T-cell (primary cell): ENCODE results near the gene KBTBD7. TPM values are rescaled to one million over a fixed set of nuclear protein-coding genes. Genes with fewer than 3 reads are reported as not detected.

Source experiments
- ATAC-seq, 4 experiments: fragments of 200-7000 bp in 3 of 4; fragments of 150-1000 bp in 1 of 4; cut with Tn5 transposase; replicated peaks in 1 of 4; 1 replicate in 3 of 4; 2 replicates in 1 of 4; pipeline ENCODE4 v1.10.0; 2021; ENCODE audit warnings: moderate library complexity in 3 of 4, mild to moderate bottlenecking in 2 of 4, moderate number of reproducible peaks in 1 of 4
- CTCF ChIA-PET, 2 donors: fragments of 300-600 bp; sonication (Branson Sonifier 250); formaldehyde crosslinking; loops; one replicate each; lab custom pipeline; 2022; ENCODE audit warnings: antibody characterized with exemption in 2 of 2; lab: Charles Lee
- POLR2A ChIA-PET, 2 donors: fragments of 300-600 bp; sonication (Branson Sonifier 250); formaldehyde crosslinking; loops; one replicate each; lab custom pipeline; 2022; ENCODE audit warnings: antibody characterized with exemption in 2 of 2; lab: Charles Lee
- DNase-seq, 35 experiments: peaks; one replicate each; pipeline versions ENCODE4 v3.0.0 to v3.0.0-alpha.2; 2013 to 2023
- H3K27ac ChIP-seq: one replicate; pipeline ENCODE4 v1.5.1; 2013; ENCODE audit warnings: low read length
- H3K27me3 ChIP-seq, 2 experiments: replicated peaks in 1 of 2; 1 replicate in 1 of 2; 2 replicates in 1 of 2; pipeline versions ENCODE4 v1.6.1 to v1.7.0; 2013; ENCODE audit warnings: low read length in 1 of 2, mixed read lengths in 1 of 2; ENCODE audit not compliant: control insufficient read depth in 2 of 2, insufficient read depth in 2 of 2; ENCODE audit errors: extremely low read depth in 1 of 2
- H3K36me3 ChIP-seq, 2 donors: 1 replicate in 1 of 2; 2 replicates in 1 of 2; pipeline versions ENCODE4 v1.6.1 to v1.7.0; 2013; ENCODE audit warnings: low read length in 1 of 2; ENCODE audit not compliant: control insufficient read depth in 2 of 2, insufficient read depth in 1 of 2; ENCODE audit errors: extremely low read depth in 1 of 2
- H3K4me1 ChIP-seq, 2 experiments: 1 replicate in 1 of 2; 2 replicates in 1 of 2; pipeline versions ENCODE4 v1.6.1 to v1.7.0; 2013; ENCODE audit warnings: low read length in 2 of 2, mixed read lengths in 1 of 2; ENCODE audit not compliant: insufficient read depth in 2 of 2, control insufficient read depth in 1 of 2; ENCODE audit errors: extremely low read depth in 1 of 2
- H3K4me3 ChIP-seq, 2 donors: 1 replicate in 1 of 2; 2 replicates in 1 of 2; pipeline versions ENCODE4 v1.5.1 to v1.7.0; 2013; ENCODE audit warnings: mild to moderate bottlenecking in 2 of 2, low read length in 1 of 2, moderate library complexity in 1 of 2; ENCODE audit not compliant: control insufficient read depth in 1 of 2; ENCODE audit errors: extremely low read depth in 1 of 2
- H3K9me3 ChIP-seq: 2 replicates; pipeline ENCODE4 v1.7.0; 2013
- H3K27ac Mint-ChIP-seq, 2 donors: one replicate each; pipeline ENCODE4 v1.8.0; 2020 to 2021; ENCODE audit warnings: mild to moderate bottlenecking in 2 of 2, mixed read lengths in 2 of 2
- H3K27me3 Mint-ChIP-seq, 2 donors: one replicate each; pipeline ENCODE4 v1.8.0; 2021 to 2022; ENCODE audit warnings: mixed read lengths in 2 of 2
- H3K36me3 Mint-ChIP-seq: one replicate; pipeline ENCODE4 v1.8.0; 2021; ENCODE audit warnings: mixed read lengths
- H3K4me1 Mint-ChIP-seq, 3 donors: one replicate each; pipeline ENCODE4 v1.8.0; 2020 to 2022; ENCODE audit warnings: mixed read lengths in 3 of 3, mild to moderate bottlenecking in 1 of 3
- H3K4me3 Mint-ChIP-seq, 3 donors: one replicate each; pipeline ENCODE4 v1.8.0; 2020 to 2022; ENCODE audit warnings: mild to moderate bottlenecking in 3 of 3, mixed read lengths in 3 of 3, moderate library complexity in 3 of 3
- H3K9me3 Mint-ChIP-seq, 3 donors: one replicate each; pipeline ENCODE4 v1.8.0; 2020 to 2022; ENCODE audit warnings: mixed read lengths in 3 of 3
- WGBS: methylation state at CpG from one replicate; pipeline ENCODE4 v1.1.5; 2013; ENCODE audit warnings: missing lambda C conversion rate; ENCODE audit not compliant: insufficient coverage; 5-methylcytosine and 5-hydroxymethylcytosine counted together
- total RNA-seq, 35 experiments: library from RNA in 6 of 35; stranded (reverse) in 6 of 35; fragments of 120-200 nt in 1 of 35; gene quantifications; one replicate each; pipeline versions ENCODE4 v1.2.1 to v1.2.4 and lab custom pipeline; 2013 to 2026

KBTBD7 gene
- total RNA-seq, 5 donors from 2014 or later (not counting 1 experiment from before 2014, with no cell fraction given), result 2.6 to 10.9 (median 9.3) TPM

DNA sequence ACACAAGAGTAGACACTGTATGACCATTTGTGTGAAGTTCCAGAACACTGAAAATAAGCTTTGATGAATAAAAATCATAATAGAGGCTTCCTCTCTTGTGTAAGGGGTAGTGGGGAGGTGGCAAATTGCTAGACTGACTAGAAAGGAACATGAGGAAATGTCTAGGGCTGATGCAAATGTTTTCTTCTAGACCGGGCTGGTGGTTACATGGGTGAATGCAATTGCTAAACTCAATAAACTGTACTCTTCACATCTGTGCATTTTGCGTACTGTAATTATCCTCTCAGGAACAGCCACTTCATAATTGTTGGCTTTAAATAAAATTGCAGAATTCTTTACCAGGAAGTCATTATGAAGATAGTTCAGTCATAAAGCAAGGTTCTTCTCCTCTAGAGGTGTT lies 5.2 kb upstream of the KBTBD7 start:
- H3K4me3 ChIP-seq, result no peak overlapping the region
- ChIA-PET CTCF (no interaction called here), POLR2A (interaction anchor here in 1 of 2 donors (0.5 kb wide), 1 partner anchor 91 kb away, joined by 3 read pairs; no protein-coding TSS in a partner anchor)
- no peaks in the 10 kb centered on the region for H3K27me3 Mint-ChIP-seq
- H3K27ac Mint-ChIP-seq, result no peak overlapping the region
- H3K4me1 ChIP-seq, result peaks cover 2% of the 10 kb centered on the region in 2 experiments
- H3K27me3 ChIP-seq, result no peaks in the 10 kb centered on the region
- no peaks in the 10 kb centered on the region for H3K9me3 ChIP-seq
- no peaks in the 10 kb centered on the region for H3K36me3 Mint-ChIP-seq
- H3K36me3 ChIP-seq, result no peaks in the 10 kb centered on the region
- ATAC-seq (no peak), DNase-seq (no peak)
- peaks cover 3 to 5% (median 3%) of the 10 kb centered on the region in 3 donors for H3K4me1 Mint-ChIP-seq
- no peaks in the 10 kb centered on the region for H3K9me3 Mint-ChIP-seq
- H3K4me3 Mint-ChIP-seq, result no peak overlapping the region
- no CpG with 5 or more reads among the region's 2 CpGs for WGBS
- H3K27ac ChIP-seq, result no peak overlapping the region

GRCh38 chr13:41199079-41199478 lies 4.7 kb upstream of the KBTBD7 start:
- Histone ChIP-seq H3K27ac (no peak overlapping the region), H3K4me3 (no peak overlapping the region), H3K27me3 (no peaks in the 10 kb centered on the region), H3K9me3 (no peaks in the 10 kb centered on the region), H3K36me3 (no peaks in the 10 kb centered on the region), H3K4me1 (peaks cover 2 to 5% of the 10 kb centered on the region in 2 experiments)
- H3K27me3 Mint-ChIP-seq, result no peaks in the 10 kb centered on the region
- no peak overlapping the region for H3K27ac Mint-ChIP-seq
- CTCF ChIA-PET, result no interaction called here
- ATAC-seq (no peak), DNase-seq (no peak)
- peaks cover 7 to 9% (median 7%) of the 10 kb centered on the region in 3 donors for H3K4me1 Mint-ChIP-seq
- peaks cover 2% of the 10 kb centered on the region for H3K36me3 Mint-ChIP-seq
- no CpG with 5 or more reads among the region's 5 CpGs for WGBS
- POLR2A ChIA-PET, result interaction anchor here in 1 of 2 donors (0.5 kb wide), 1 partner anchor 265 kb away, joined by 6 read pairs; no protein-coding TSS in a partner anchor
- H3K4me3 Mint-ChIP-seq, result no peak overlapping the region
- no peaks in the 10 kb centered on the region for H3K9me3 Mint-ChIP-seq

DNA sequence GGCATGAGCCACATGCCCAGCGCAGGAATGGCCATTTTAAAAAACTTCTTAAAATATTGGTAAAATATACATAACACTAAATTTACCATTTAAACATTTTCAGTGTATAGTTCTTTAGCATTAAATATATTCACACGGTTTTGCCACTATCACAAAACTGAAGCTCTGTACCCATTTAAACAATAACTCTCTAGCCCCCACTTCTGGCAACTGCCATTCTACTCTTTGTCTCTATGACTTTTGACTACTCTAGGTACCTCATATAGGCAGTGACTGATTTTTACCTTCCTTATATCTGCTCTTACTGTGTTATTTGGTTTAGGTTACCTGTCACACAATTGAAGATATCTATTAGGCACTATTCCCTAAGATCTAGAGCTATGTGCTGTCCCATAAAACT lies 2.3 kb upstream of the KBTBD7 start:
- CTCF ChIA-PET, result interaction anchor here (0.7 to 1.4 kb wide), 3 partner anchors 61 to 224 kb away, joined by 3 to 7 read pairs (median 4); no protein-coding TSS in a partner anchor
- 80% methylated on average over 1 of the region's 2 CpGs for WGBS
- peaks cover 10 to 18% of the 10 kb centered on the region in 2 experiments for H3K4me1 ChIP-seq

DNA sequence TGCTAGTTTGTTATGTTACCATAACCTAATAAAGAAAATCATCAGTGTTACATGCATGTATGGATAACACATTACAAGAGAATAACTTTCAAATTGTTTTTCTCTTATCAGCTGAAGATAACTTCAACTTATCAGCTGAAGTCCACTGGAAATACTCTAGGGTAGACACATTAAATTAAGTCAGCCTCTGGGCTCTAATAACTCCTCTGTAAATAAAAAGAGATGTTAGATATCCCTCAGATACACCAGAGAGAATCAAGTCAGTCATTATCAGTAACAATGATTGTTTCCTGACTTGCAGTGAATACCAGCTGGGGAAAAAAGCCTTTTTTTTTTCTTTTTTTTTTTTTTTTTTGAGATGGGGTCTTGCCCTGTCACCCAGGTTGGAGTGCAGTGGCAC lies 1.6 kb upstream of the KBTBD7 start:
- H3K4me3 Mint-ChIP-seq, result no peak overlapping the region
- H3K4me3 ChIP-seq, result no peak overlapping the region
- no peak overlapping the region for H3K27ac Mint-ChIP-seq
- H3K36me3 ChIP-seq, result no peaks in the 10 kb centered on the region
- no peak for DNase-seq
- no peaks in the 10 kb centered on the region for H3K27me3 ChIP-seq
- peaks cover 12% of the 10 kb centered on the region for H3K36me3 Mint-ChIP-seq
- H3K9me3 ChIP-seq, result no peaks in the 10 kb centered on the region
- no peak overlapping the region for H3K27ac ChIP-seq
- H3K4me1 ChIP-seq, result peaks cover 10 to 18% of the 10 kb centered on the region in 2 experiments
- ChIA-PET POLR2A (interaction anchor here in 1 of 2 donors (0.5 kb wide), 1 partner anchor 17 kb away, joined by 4 read pairs; no protein-coding TSS in a partner anchor), CTCF (interaction anchor here (0.7 to 1.4 kb wide), 3 partner anchors 61 to 223 kb away, joined by 3 to 7 read pairs (median 4); no protein-coding TSS in a partner anchor)
- no peak for ATAC-seq
- H3K9me3 Mint-ChIP-seq, result peaks cover 0 to 4% (median 0%) of the 10 kb centered on the region in 3 donors
- no peaks in the 10 kb centered on the region for H3K27me3 Mint-ChIP-seq
- H3K4me1 Mint-ChIP-seq, result peaks cover 31 to 33% (median 32%) of the 10 kb centered on the region in 3 donors

More for the DNA sequence above, 2.3 kb upstream of the KBTBD7 start:
- peaks cover 11% of the 10 kb centered on the region for H3K36me3 Mint-ChIP-seq
- peak in 1 of 35 experiments; percentile 9 for DNase-seq
- ATAC-seq, result no peak
- peaks cover 0 to 4% (median 0%) of the 10 kb centered on the region in 3 donors for H3K9me3 Mint-ChIP-seq
- H3K27ac Mint-ChIP-seq, result no peak overlapping the region
- peaks cover 29 to 32% (median 31%) of the 10 kb centered on the region in 3 donors for H3K4me1 Mint-ChIP-seq
- POLR2A ChIA-PET, result interaction anchor here (0.6 to 0.7 kb wide), 2 partner anchors 10 to 11 kb away, joined by 3 to 4 read pairs; no protein-coding TSS in a partner anchor
- Histone ChIP-seq H3K36me3 (no peaks in the 10 kb centered on the region), H3K9me3 (no peaks in the 10 kb centered on the region), H3K27ac (no peak overlapping the region), H3K4me3 (no peak overlapping the region), H3K27me3 (no peaks in the 10 kb centered on the region)
- H3K27me3 Mint-ChIP-seq, result no peaks in the 10 kb centered on the region
- no peak overlapping the region for H3K4me3 Mint-ChIP-seq

DNA sequence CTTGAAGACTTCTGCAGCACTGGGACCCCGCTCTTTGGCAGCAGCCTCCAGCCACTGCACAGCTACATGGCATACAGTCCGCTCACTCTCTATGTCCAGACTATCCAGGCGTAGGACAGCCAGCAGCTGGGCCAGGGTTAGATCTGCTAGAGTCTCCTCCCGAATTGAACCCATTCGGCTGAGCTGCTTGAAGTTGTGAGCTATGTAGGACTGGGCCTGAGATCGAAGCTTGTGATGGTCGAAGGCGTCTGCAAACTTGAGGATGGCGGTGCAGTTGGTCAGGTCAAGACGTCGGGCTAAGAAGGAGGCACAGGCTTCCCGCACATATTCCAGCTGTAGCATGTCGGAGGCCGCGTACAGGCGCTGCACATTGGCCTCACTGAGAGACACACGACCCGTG lies 900 bp downstream of the KBTBD7 start:
- no peaks in the 10 kb centered on the region for H3K27me3 ChIP-seq
- H3K9me3 ChIP-seq, result no peaks in the 10 kb centered on the region
- H3K36me3 ChIP-seq, result no peaks in the 10 kb centered on the region
- 98% methylated on average over 18 of the region's 18 CpGs for WGBS
- no peaks in the 10 kb centered on the region for H3K27me3 Mint-ChIP-seq
- peaks cover 30% of the 10 kb centered on the region for H3K36me3 Mint-ChIP-seq
- H3K4me3 ChIP-seq, result peak overlapping the region; percentile 94 to 95
- ATAC-seq (no peak), DNase-seq (no peak)
- peak overlapping the region in 1 of 2 donors; percentile 44 for H3K27ac Mint-ChIP-seq
- peak overlapping the region; percentile 87 to 95 (median 92) for H3K4me3 Mint-ChIP-seq
- ChIA-PET CTCF (no interaction called here), POLR2A (interaction anchor here in 1 of 2 donors (0.5 to 0.6 kb wide), 2 partner anchors 70 to 1568 kb away, joined by 3 read pairs; partner anchors contain the start of gene MTRF1)
- H3K27ac ChIP-seq, result no peak overlapping the region
- peaks cover 0 to 4% (median 0%) of the 10 kb centered on the region in 3 donors for H3K9me3 Mint-ChIP-seq
- H3K4me1 ChIP-seq, result peaks cover 10 to 18% of the 10 kb centered on the region in 2 experiments
- peaks cover 36 to 47% (median 43%) of the 10 kb centered on the region in 3 donors for H3K4me1 Mint-ChIP-seq

DNA sequence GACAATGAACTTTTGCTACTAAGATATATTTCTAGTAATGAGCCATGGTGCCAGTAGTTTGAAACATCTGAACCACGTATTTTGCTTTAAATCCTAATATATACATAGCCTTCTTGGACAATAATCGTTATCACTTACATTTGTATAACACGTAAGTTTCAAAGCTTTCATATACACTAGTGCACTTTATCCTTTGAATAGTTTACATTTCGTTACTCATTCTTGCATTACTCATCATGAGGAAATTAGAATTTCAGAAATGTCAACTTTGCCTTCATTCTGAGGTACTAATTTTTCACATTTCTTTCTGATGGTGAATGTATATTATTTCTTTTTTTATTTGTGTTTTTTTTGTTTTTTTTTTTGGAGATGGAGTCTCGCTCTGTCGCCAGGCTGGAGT lies 5.8 kb downstream of the KBTBD7 start:
- DNase-seq (no peak), ATAC-seq (no peak)
- H3K27me3 Mint-ChIP-seq, result no peaks in the 10 kb centered on the region
- WGBS, result no CpG with 5 or more reads among the region's 6 CpGs
- ChIA-PET POLR2A (no interaction called here), CTCF (no interaction called here)
- Histone ChIP-seq H3K36me3 (no peaks in the 10 kb centered on the region), H3K9me3 (no peaks in the 10 kb centered on the region), H3K4me3 (no peak overlapping the region), H3K4me1 (peaks cover 7 to 8% of the 10 kb centered on the region in 2 experiments), H3K27ac (no peak overlapping the region), H3K27me3 (no peaks in the 10 kb centered on the region)
- H3K4me1 Mint-ChIP-seq, result peaks cover 26 to 35% (median 31%) of the 10 kb centered on the region in 3 donors
- peaks cover 0 to 4% (median 0%) of the 10 kb centered on the region in 3 donors for H3K9me3 Mint-ChIP-seq
- H3K4me3 Mint-ChIP-seq, result no peak overlapping the region
- H3K36me3 Mint-ChIP-seq, result peaks cover 28% of the 10 kb centered on the region
- H3K27ac Mint-ChIP-seq, result no peak overlapping the region
